Mesenteric fat pad (tissue), 1 donor: Measurements from ENCODE around the gene MOB3A. TPM values are rescaled to one million over a fixed set of nuclear protein-coding genes. Genes with fewer than 3 reads are reported as not detected.
"Not testable (repeated sequence)": the region's sequence is repeated elsewhere in the genome, so short reads cannot be mapped to it uniquely, and the experiment has no call there.

Experiments
- DNase-seq: peaks from one replicate; pipeline ENCODE4 v3.0.0-alpha.2; 2020; ENCODE audit warnings: low spot score
- total RNA-seq: library from RNA; stranded (reverse); fragmentation: NEBNext Ultra II Directional; extraction: Animal tissue kit (Norgen Biotek cat#: 25700); gene quantifications from one replicate; pipeline ENCODE4 v1.2.1, GENCODE V29; 2021
- donor health status: DM: yes; HTN: yes; CAD: no.

Gene MOB3A
- total RNA-seq, 1 donor from 2014 or later = 79.4 TPM

DNA sequence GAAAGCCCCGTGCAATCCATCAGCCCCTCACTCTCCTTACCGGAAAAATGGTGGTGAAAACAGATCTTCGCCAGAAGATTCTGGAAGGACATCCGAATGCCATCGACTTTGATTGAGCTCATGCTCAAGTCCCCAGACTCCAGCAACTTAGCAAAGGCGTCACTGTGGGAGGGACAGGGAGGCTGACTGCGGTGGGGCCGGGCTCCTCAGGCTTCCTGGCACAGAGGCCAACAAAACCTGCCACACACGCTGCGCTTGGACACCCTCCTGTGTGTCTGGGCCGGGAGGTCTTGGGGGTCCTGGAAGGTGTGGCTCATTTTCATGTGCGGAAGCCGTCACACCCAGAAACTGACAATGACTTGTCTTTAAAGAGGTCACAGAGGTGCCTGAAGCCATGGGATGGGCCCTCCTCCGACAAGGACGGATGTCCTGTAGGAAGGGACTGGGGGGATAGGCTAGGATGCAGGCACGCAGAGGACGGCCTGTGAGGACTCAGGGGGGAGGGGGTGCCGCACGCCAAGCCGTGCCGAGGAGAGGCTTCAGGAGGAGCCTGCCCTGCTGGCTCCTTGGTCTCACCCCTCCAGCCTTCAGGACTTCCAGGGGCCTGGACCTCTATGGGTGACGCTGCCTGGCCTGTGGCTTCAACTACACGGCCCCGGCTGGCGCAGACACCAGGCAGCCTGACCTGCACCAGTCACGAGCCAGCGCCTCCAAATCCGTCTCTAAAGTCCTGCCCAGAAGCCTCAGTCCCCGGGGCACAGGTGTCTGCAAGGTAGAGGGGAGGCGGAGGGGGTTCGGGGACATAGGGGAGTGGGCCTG, 13.1 kb upstream of the MOB3A start:
- DNase-seq = no peak

DNA sequence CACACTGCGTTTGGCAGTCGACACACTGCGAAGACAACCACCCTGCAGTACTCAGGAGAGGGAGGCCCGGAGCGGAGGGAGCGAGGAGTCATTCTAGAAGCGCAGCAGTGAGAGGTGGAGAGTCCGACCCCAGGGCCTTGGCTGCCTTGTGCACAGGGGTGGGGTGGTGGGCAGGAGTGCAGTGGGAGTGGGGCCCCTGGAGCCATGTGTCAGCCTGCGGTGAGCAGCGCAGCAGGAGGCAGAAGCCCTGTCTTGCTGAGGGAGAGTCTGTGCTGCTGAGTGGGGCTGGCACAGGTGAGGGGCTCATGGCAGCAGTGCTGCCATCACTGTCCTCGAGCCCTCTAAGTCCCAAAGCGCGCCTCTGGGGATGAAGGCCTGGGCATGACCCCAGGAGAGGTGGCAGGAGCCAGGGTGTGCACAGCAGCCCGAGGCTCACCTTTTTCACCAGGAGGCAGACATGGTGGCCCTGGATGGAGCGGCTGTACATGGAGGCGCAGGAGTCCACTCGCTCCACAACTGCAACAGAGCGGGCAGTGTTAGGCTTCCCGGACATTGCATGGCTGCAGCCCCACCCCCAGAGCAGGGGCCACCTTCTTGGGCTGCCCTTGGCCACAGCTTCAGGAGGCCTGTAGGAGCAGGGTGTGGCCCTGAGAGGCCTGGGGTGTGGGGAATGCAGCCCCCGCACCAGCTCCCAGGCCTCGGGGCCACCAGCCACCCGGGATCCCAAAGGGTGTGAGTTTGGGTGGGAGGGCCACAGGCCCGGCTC, 12.3 kb upstream of the MOB3A start:
- DNase-seq = no peak

DNA sequence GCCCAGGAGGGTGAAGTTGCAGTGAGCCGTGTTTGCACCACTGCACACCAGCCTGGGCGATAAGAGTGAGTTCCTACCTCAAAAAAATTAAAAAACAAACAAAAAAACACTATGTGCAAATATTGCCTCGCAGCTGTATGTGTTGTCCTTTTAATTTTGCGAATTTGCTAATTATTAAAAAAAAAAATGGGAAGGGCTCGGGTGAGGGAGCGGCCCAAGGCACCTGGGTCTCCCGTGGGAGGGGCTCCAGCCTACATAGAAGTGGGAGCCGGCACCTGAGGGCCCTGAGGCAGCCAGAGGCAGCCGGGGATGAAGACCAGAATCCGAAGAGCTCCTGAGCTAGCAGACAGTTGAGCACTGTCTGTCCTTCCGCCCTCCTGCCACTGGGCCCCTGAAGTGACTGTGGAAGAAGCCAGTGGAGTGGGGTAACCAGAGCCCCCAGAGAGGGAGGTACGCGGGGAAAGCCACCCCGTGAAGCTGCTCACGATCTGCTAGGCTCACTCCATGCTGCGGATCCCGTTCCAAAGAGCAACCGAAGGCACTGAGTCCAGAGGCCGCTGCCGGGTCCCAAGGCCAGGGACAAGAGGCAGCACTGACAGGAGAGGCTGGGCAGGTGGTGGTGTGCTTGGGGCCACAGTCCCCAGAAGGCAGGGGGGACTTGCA, 7.0 kb upstream of the MOB3A start:
- no peak for DNase-seq

DNA sequence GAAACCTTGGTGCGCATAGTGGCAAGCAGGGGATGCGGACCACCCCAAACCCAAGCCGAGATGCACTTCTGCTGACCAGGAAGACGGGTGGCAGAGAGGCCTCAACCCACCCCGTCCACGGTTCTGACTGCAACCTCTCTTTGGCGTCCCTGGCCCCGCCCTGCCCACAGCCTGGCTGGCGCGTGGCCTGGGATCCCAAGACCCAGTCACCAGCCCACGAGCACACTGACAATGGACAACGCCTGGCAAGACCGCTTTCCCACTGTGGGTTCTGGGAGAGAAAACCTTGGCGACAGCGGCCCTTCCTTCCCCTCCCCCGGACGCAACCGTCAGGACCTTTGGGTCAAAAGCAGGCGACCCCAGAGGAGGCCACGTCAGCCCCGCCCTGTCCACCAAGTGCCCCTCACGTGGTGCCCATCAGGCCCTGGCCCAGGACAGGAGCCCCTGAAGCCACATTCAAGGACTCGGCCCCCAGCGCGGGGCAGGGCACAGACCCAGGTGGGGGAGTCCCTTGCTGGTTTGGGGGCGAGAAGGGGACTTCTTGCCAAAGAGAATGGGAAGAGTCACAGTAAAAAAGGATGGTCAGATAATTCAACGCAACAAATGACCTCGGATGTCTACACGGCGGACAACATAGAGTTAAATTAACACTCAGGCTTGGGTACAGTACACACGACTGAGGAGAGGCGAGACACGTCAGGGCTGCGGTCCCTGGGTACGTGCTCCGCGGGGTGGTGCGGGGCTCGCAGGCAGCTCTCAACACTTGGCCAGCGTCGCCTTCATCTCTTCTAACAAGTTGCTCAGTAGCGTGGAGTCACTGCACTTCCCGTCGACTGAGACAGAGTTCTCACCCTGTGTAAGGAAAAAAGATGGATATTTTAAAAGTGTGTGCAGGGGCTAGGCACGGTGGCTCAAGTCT, 5.5 kb upstream of the MOB3A start:
- DNase-seq = no peak

DNA sequence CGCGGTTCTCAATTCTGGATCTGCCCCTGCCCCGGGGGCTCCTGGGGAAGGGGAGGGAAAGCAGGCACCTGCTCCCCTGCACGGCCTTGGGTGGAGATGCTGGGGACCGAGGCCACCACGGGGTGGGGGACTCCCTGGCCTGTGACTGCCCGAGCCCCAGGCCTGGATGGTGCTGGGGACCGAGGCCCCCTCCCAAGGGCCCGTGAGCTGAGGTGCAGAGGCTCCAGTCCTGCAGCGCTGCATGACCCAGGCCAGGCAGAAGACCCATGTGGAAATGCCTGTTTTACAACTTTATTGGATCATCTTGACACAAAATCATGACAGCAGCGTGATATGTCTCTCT, 4.6 kb upstream of the MOB3A start:
- DNase-seq = no peak

DNA sequence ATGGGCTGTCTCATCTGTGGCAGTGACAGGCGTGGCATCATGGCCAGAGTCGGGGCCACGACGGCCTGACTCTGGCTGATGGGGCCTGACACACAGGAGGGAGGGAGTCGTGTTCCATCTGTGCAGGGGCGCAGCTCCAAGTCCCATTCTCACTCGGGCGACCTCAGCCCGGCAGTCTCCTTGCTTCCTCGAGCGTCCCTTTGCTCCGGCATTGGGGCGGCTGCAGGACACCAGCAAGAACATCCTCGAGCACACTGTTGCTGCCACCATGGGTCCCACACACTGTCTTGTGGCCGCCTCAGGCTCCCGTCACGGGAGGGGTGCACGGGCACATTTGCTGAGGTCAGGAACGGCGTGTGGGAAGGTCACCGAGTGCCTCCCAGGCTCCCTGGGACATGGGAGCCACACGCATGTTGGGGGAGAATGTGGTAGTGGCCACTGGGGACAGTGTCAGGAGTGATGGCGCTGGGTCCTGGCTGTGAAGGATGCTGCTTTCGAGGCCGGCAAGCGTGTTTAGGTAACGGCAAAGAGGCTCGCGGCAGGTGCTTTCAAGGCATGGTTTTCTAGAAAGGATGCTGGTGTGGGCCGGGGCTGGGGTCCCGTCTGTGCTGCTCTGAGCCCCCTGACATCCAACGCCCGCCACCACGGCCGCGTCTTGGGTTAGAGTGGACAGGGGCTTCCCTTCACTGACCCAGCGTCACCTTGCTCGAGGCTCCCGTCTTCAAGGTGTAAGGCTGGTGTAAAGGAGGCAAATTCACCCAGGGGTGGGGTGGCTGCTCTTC, 4.0 kb upstream of the MOB3A start:
- DNase-seq = no peak

DNA sequence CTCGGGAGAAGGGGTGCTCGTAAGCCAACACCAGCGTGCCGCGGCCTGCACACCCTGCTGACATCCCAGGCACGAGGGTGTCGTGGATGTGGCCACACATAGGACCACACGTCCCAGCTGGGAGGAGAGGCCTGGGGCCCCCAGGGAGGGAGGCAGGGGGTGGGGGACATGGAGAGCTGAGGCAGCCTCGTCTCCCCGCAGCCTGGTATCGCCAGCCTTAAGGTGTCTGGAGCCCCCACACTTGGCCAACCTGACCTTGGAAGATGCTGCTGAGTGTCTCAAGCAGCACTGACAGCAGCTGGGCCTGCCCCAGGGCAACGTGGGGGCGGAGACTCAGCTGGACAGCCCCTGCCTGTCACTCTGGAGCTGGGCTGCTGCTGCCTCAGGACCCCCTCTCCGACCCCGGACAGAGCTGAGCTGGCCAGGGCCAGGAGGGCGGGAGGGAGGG, 3.0 kb upstream of the MOB3A start:
- DNase-seq = no peak

DNA sequence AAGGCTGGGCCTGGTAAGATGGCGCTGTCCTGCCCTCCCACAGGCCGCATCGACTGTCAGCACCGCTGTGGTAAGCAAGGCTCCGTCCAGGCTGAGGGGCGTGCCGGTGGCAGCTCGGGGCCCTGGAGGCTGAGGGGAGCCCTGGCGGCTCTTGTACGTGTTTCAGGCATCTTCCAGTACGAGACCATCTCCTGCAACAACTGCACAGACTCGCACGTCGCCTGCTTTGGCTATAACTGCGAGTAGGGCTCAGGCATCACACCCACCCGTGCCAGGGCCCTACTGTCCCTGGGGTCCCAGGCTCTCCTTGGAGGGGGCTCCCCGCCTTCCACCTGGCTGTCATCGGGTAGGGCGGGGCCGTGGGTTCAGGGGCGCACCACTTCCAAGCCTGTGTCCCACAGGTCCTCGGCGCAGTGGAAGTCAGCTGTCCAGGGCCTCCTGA, 1.8 kb upstream of the MOB3A start:
- no peak for DNase-seq

DNA sequence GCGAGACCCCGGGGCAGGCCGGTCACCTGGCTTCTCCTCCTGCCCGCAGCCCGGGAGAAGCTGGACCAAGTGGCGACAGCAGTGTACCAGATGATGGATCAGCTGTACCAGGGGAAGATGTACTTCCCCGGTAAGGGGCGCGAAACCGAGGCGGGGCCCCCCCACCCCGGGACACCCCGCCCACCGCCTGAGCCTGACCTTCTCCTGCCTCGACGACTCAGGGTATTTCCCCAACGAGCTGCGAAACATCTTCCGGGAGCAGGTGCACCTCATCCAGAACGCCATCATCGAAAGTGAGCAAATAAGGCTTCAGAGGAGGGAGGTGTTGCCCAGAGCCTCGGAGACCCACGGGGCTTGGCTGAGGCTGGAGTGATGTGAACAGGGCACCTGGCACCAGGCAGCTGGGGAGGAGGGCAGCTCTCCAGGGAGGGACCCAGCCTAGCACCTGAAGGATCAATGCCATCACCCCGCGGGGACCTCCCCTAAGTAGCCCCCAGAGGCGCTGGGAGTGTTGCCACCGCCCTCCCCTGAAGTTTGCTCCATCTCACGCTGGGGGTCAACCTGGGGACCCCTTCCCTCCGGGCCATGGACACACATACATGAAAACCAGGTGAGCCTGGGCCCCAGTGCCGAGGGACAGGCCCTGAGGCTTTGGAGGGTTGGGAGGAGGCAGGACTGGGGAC, 1.2 kb upstream of the MOB3A start:
- no peak for DNase-seq

DNA sequence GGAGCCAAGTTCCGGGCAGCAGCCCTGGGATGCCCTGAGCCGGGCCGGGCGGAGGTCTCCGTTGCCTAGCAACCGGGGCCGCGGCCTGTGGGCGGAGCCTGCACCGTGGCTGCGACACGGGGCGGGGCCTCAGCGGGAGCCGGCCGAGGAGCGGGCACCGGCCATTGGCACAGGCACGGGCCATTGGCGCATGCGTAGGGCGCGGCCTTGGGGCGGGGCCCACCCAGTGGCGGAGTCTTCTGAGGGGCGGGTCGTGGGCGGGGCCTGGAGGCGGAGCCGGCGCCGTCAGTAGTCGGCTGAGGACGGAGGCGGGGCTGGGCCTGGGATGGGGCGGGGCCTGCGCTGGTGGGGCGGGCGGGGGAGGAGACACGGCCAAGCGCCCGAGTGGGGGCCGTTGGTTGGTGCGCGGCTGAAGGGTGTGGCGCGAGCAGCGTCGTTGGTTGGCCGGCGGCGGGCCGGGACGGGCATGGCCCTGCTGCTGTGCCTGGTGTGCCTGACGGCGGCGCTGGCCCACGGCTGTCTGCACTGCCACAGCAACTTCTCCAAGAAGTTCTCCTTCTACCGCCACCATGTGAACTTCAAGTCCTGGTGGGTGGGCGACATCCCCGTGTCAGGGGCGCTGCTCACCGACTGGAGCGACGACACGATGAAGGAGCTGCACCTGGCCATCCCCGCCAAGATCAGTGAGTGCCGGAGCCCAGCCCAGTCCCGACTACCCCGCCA, 515 bp upstream of the MOB3A start, which contains the start of gene IZUMO4:
TSS of gene IZUMO4 (plus strand) at position 436 of the 723 bp plus-strand sequence. CDS start at position 467, 31 bp downstream.
- peak; percentile 100 for DNase-seq

DNA sequence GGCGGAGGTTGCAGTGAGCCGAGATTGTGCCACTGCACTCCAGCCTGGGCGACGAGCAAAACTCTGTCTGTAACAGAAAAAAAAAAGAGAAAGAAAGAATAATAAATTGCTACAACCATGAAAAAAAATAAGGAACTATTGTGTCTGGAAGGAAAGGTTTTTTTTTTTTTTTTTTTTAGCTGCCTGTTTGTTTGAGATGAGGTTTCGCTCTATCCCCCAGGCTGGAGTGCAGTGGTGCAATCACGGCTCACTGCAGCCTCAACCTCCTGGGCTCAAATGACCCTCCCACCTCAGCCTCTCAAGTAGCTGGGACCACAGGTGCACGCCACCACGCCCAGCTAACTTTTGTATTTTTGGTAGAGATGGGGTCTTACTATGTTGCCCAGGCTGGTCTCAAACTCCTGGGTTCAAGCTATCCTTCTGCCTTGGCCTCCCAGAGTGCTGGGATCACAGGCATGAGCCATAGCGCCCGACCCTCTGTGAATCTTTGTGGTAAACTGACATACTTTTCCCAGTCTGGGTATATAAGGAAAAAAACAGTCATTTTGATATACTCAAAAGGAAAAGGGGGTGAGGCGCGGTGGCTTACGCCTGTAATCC, 4.1 kb downstream of the MOB3A start:
- DNase-seq = not testable (repeated sequence)

DNA sequence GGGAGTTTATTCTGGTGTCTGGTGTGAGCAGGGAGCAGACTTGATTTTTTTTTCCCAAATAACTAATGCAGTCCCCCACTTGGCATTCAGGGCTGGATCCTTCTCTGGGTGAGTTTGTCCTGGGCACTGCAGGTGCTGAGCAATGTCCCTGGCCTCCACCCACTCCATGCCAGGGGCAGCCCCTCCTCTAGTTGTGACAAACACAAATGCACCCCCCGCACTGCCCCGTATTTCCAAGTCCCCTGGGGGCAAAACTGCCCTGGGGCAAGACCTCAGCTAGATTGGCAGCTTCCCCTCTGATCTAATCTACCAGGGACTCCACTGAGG, 6.4 kb downstream of the MOB3A start:
- DNase-seq = no peak

DNA sequence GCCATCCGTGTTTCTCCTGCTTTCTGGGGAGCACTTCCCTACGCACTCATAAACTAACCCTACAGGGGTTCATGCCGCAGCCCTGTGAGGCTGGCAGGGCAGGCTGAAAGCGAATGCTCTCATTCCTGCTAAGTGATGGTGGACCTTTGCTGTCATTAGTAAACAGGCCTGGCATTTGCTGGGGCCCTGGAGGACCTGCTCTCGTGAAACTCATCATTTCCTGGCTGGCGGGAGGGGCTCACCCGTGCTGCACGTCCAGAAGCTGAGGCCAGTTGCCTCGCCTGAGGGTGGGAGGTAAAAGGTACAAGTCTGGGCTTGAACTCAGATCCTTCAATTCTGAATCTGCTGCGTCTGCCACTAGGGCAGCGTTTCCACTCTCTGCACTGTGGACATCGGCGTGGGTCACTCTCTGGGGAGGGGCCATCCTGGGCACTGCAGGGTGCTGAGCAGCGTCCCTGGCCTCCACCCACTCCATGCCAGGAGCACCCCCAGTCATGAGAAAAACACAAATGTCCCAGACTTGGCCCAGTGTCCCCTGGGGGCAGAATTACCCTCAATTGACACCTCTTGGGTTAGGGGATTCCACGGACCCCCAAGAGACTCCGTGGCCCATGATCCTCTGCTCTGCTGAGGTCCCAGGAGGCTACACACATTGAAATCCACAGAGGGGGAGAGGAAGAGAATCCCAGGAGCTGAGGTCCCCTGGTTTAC, 7.0 kb downstream of the MOB3A start:
- DNase-seq = no peak

DNA sequence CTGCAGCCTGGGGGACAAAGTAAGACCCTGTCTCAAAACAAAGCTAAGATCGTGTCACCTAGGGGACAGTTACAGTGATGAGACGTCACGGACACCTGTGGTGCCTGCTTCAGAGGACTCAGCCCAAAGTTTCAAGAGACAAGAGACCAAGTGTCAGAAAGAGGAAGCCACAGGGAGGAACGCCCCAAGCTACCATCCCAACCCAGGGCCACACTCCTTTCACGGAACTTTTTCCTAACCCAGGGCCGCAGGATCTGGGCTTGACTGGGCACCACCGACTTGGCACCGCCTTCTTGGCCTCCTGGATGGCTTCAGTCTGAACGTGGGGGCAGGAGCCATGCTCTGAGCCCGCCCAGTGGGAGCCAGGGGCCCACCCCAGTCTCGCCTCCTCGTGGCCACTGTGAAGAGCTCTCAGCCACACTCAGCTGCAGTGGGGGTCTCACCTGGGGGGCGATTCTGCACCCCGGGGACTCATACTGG, 8.5 kb downstream of the MOB3A start:
- DNase-seq = no peak

DNA sequence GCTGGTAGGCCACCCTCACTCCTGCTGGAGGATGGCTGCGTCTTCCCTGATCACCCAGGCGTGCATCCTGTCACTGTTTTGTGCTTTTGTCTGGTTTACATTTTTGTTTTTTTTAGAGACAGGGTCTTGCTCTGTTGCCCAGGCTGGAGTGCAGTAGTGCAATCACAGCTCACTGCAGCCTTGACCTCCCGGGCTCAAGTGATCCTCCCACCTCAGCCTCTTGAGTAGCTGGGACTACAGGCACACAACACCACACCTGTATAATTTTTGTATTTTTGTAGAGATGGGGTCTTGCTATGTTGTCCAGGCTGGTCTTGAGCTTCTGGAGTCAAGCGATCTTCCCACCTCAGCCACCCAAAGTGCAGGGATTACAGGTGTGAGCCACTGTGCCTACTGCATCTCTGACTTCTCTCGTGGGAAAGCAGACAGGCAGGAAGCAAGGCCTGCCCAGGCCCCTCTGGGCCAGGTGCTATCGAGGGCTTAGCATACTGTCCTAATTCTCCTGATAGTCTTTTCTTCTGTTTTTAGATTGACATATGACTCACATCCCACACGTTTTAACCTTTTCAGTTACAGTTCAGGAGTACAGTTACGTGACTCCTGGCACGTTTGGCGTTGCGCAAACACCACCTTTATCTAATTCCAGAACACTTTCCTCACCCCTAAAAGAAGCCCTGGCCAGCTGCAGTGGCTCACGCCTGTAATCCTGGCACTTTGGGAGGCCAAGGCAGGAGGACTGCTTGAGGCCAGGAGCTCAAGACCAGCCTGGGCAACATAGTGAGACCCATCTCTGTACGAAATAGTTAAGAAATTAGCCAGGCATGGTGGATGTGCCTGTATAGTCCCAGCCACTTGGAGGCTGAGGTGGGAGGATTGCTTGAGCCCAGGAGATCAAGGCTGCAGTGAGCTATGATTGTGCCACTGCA, 9.2 kb downstream of the MOB3A start:
- DNase-seq = not testable (repeated sequence)

DNA sequence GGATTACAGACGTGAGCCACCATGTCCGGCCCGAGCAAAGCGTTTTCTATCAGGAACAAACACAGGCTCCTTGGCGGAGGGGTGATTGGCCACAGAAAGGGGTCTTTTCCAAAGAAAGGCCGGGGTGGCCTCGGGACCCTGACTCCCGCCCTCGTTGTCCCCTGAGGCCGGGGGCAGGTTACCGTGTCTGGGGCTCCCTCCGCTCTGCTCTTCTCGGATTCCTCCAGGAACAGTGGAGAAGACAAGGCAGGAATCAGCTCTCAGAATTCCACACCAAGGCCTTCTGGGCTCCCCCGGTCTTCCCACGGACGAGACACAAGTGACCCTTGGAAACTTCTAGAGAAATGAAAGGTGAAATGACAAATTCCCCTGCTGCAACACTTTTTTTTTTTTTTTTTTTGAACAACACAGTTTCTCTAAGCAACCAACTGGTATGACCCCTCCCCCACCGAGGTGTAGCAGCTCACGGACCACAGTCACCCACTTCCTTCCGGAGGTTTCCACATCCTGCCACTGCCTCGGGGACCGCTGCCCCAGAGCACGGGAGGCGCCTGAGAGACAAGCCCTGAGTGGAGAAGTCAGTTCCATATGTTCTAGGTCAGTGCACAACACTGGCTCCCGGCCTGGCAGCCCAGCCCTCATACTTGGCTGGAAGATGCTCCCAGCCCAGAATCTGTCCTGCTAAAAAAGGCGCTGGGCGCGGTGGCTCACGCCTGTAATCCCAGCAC, 11.0 kb downstream of the MOB3A start:
- DNase-seq = no peak
